Astrocyte of the cerebellum (primary cell): ENCODE results near the gene CD109.
A peak's percentile ranks its signal among the peaks of the same experiment; 100 is the strongest.

Experiments
- DNase-seq: peaks from one replicate; pipeline ENCODE4 v3.0.0-alpha.2; 2011; ENCODE audit warnings: low read depth
- H3K4me3 ChIP-seq: 2 replicates; pipeline ENCODE4 v1.5.1; 2011; ENCODE audit warnings: mild to moderate bottlenecking, low read depth, low read length, moderate library complexity
- CTCF ChIP-seq: IDR thresholded peaks from 2 replicates; pipeline ENCODE4 v1.5.1; 2012; ENCODE audit warnings: low read length, low read depth, moderate library complexity, mild to moderate bottlenecking; ENCODE audit errors: missing control alignments
- in situ Hi-C: cut with HindIII; loops from 2 replicates; pipeline ENCODE4 v1.10.0; 2017; ENCODE audit warnings: low sequenced_read_pairs

Gene CD109

DNA sequence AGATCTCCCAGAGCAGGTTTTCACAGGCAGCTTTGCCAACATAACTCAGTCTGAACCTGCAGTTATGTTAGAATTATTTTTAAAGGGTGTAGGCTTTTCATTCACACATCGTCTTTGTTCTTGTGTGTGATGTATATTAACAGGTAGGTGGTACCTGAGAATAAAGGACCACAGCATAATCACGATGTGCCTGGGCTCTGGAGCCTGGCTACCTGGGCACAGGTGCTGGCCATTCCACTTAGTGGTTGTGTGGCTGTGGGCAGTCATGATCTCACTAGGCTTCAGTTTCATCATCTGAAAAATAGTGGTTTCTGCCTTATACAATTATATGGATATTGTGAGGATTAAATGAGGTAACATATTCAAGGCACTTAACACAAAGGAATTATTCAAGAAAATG lies 6.4 kb downstream of the CD109 start:
- no peak for TF ChIP-seq CTCF
- no peak overlapping the region for H3K4me3 ChIP-seq
- DNase-seq: no peak
- in situ Hi-C loops: no loop called here

- H3K4me3 ChIP-seq: no peak overlapping the region
- TF ChIP-seq CTCF: no peak
- DNase-seq: no peak
- in situ Hi-C loops: no loop called here
Measured at GRCh38 chr6:73703466-73703865, 7.5 kb downstream of the CD109 start.

DNA sequence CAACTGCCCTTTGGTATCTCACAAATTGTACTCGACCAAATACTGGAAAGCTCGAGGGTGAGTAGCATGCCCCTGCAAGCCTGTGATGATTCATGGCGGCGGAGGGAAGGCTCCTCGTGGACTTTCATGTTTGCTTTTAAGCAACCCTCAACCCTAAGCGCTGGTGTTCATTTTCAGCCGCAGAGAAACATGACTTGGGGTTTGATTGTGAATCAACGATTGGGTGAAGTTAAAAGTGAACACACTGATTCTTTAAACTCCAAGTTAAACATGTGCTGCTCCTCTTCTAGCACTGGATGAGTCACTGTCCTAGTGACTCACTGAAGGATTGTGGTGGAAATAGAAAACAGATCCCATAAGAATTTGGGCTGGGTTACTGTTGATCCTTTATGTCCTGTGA lies 8.3 kb downstream of the CD109 start:
- no peak for TF ChIP-seq CTCF
- peak; percentile 92 for DNase-seq
- in situ Hi-C loops: no loop called here

GRCh38 chr6:73704798-73705197 lies 8.8 kb downstream of the CD109 start:
- no peak overlapping the region for H3K4me3 ChIP-seq
- no peak for DNase-seq
- in situ Hi-C loops: no loop called here
- TF ChIP-seq CTCF: no peak

More for the DNA sequence above, 8.3 kb downstream of the CD109 start:
- H3K4me3 ChIP-seq: peak overlapping the region; percentile 4

DNA sequence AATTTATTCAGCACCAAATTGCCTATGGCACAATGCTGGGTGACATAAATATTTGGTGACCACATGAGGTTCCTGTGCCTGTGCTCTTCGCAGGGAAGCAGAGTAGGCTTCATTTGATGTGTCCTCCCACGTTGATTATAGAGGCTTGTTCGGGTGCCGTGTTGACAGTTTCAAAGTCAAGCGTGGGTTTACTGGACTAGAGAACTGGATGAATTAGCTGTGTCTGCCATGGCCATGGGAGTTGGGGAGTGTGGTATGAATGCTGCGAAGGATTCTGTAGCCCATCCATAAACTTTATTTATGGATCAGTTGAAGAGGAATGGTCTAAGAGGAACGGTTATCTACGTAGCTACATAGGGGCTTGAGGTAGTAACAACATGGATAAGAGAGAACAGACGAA lies 11.0 kb downstream of the CD109 start:
- in situ Hi-C loops: no loop called here
- H3K4me3 ChIP-seq: no peak overlapping the region
- no peak for DNase-seq
- TF ChIP-seq CTCF: no peak

GRCh38 chr6:73710470-73710869 lies 14.5 kb downstream of the CD109 start:
- in situ Hi-C loops: no loop called here
- TF ChIP-seq CTCF: no peak
- DNase-seq: peak; percentile 65
- H3K4me3 ChIP-seq: no peak overlapping the region

GRCh38 chr6:73710948-73711347 lies 14.9 kb downstream of the CD109 start:
- no peak for TF ChIP-seq CTCF
- no peak for DNase-seq
- in situ Hi-C loops: no loop called here
- no peak overlapping the region for H3K4me3 ChIP-seq
